Right ventricle myocardium inferior (tissue), 1 donor: ENCODE measurements around the gene PCBP4. TPM values are rescaled to one million over a fixed set of nuclear protein-coding genes. Genes with fewer than 3 reads are reported as not detected.
A peak's percentile ranks its signal among the peaks of the same experiment; 100 is the strongest.
"Not testable (repeated sequence)": the region's sequence is repeated elsewhere in the genome, so short reads cannot be mapped to it uniquely, and the experiment has no call there.

Experiments
- ATAC-seq: fragments of 200-7000 bp; cut with Tn5 transposase; one replicate; pipeline ENCODE4 v1.9.1; 2020; ENCODE audit warnings: mild to moderate bottlenecking, moderate library complexity
- DNase-seq: peaks from one replicate; pipeline ENCODE4 v3.0.0; 2021; ENCODE audit errors: missing footprints
- intact Hi-C: fragments of 100-400 bp; cut with DNase I; formaldehyde crosslinking; loops from one replicate; pipeline ENCODE4 v1.11.0; 2022
- total RNA-seq: library from RNA; stranded (reverse); fragmentation: NEBNext Ultra II Directional; extraction: Animal tissue kit (Norgen Biotek cat#: 25700); gene quantifications from one replicate; pipeline ENCODE4 v1.2.1, GENCODE V29; 2021
- donor health status: DM: no; HTN: yes; CAD: no; lungs with severe emphysema.

The PCBP4 gene
- total RNA-seq, 1 donor from 2014 or later = 79.8 TPM

DNA sequence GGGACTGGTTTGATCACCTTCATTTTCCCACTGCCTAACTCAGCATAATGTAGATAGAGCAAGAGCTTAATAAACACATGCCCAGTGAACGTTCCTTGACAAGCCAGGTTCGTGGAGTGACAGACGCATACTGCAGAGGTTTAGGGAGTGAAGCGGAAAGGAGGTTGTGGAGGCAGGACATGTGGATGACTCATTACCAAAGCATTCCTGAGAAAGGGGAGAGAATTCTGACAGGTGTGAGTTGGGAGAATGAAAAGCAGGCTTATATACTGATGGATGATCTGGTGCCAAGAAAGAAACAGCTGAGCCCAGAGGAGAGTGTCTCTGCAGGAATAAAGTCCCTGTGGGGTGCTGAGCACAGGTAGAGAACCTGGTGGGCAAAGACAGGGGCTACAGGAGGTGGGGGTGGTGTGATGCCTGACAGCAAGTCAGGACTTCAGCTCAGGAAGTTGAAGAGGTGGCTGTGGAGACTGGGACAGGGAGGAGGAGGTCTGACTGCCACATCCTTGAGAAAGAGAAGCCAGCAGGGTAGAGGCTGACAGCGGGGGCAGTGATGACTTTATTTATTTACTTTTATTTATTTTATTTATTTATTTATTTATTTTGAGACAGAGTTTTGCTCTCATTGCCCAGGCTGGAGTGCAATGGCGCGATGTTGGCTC is 30.8 kb upstream of the PCBP4 start:
- DNase-seq (peak; percentile 27), ATAC-seq (no peak)
- intact Hi-C loops = no loop called here

DNA sequence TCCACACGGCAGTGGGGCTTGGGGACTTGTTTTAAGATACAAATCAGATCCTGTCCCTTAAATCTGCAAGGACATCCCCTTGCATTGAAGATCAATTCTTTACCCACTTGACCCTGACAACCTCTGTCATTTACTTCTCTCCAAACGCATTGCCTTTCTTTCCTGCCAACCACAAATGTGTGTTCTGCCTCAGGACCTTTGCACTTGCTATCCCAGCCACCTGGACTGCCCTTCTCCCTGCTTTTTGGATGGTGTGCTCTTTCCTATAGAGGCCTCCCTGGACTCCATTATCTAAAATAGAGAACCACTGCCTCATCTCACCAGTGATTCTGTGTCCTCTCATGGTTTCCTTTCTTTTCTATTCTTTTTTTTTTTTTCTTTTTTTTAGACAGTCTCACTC is 29.9 kb upstream of the PCBP4 start:
- ATAC-seq (no peak), DNase-seq (peak; percentile 0)
- intact Hi-C loops = no loop called here

DNA sequence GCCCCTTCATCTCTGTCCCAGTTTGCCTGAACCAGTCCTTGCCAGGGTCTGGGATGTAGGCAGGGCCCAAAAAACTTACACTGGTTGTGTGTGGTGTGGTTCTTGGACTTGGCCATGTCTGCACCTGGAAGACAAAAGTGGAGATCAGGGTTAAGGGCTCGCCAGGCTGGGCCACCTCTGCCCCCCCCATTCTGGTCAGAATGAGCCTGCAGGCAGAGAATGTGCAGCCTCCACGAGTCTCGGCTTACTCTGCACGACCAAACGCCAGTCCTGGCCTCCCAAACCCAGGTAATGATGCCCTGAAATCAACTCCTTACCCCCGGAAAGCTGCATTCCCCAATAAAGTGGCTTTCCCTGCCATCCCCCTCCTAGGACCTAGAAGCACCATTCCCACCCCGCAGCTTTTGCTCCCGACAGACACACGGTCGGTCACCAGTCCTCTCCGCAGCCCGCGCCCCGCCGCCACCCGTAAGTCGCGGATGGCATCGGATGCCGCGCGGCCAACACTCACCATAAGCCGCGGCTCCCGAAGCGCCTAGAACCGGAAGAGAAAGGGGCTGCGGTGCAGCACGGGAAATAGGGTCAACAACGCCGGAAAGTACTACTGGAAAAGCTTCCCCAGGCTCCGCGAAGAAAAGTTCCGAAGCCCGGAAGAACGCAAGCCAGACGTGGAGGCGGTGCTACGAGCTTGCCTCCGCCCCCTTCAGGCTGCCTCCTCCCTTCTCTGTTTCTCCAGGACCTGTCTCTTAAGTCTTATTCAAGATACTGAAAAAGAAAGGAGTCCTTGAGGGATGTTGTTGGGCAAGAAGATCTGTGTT is 28.3 kb upstream of the PCBP4 start, which contains the start of gene RPL29:
TSS of gene RPL29 (minus strand) at position 550 of the 818 bp plus-strand sequence. CDS start at position 116, 434 bp downstream.
- intact Hi-C loops = loop anchor here (1.0 kb wide), 1 partner anchor 53 kb away; the partner anchor contains the start of gene PARP3
- ATAC-seq = peak; percentile 95
- DNase-seq = peak; percentile 92

DNA sequence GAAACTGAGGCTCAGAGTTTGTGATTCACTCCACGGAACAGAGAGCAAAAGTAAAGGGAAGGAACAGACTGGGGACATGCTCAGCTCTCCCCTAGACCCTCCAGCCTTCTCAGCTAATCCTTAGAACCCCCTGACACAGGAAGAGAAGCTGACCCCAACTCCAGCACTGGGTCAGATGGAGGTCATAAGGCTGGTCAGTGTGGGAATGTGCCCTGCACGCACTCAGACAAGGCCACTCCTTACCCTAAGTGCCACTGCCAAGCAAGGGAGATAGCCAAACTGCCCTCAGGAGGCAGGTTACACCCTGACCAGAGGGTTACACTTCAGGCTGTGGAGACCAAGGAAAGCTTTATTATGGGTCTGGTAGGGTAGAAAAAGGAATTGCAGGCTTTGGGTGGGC is 27.3 kb upstream of the PCBP4 start:
- ATAC-seq (no peak), DNase-seq (peak; percentile 6)
- intact Hi-C loops = no loop called here

DNA sequence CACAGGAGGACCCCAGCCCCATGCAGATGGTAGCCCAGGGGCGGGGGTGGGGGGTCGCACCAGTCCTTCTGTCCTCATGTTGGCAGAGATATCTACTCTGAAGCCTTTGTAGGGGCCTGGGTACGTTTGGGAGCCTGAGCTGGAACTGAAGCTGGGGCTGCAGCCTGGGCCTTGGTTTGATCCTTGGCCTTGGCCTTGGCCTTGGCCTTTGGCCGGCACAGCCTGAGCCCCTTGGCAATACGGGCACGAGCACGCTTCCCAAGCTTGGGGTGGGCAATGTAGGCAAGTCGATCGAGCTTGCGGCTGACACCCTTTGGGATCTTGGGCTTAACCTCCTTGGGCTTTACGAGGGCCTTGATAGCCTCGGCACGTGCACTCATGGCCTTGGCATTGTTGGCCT is 26.4 kb upstream of the PCBP4 start:
- intact Hi-C loops, ATAC-seq: not testable (repeated sequence)

GRCh38 chr3:51992017-51992682 is 24.9 kb upstream of the PCBP4 start:
- ATAC-seq (no peak), DNase-seq (peak; percentile 32)
- intact Hi-C loops = no loop called here

More for the DNA sequence above, 26.4 kb upstream of the PCBP4 start:
- DNase-seq = peak; percentile 52

GRCh38 chr3:51990501-51990971 is 23.3 kb upstream of the PCBP4 start:
- intact Hi-C loops, ATAC-seq: not testable (repeated sequence)
- peak; percentile 64 for DNase-seq

- intact Hi-C loops = no loop called here
- DNase-seq = peak; percentile 64
Observed at GRCh38 chr3:51988286-51989146, 21.3 kb upstream of the PCBP4 start.

DNA sequence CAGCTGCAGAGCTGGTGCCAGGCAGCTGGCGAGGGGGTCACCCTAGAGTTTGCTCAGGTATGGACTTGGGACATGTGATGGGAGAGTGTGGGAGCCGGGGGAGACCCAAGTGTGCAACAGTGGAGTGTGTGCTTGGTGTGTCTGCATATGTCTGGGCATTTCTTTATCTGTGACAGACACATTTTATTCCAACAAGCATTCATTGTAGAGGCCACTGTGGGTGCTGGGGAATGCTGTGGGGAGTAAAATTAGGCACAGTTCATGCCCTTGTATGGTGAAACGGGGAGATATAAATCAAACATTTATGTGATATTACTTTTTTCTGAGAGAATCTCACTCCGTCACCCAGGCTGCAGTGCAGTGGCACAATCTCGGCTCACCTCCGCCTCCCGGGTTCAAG is 20.3 kb upstream of the PCBP4 start:
- intact Hi-C loops = no loop called here
- ATAC-seq (no peak), DNase-seq (peak; percentile 50)

More at GRCh38 chr3:51988286-51989146, 21.3 kb upstream of the PCBP4 start:
- ATAC-seq = no peak

GRCh38 chr3:51986010-51986947 is 19.0 kb upstream of the PCBP4 start:
- intact Hi-C loops = no loop called here
- DNase-seq (peak; percentile 53), ATAC-seq (no peak)

GRCh38 chr3:51985063-51985462 is 17.8 kb upstream of the PCBP4 start:
- DNase-seq = peak; percentile 49
- intact Hi-C loops = no loop called here
- no peak for ATAC-seq

GRCh38 chr3:51984269-51984647 is 17.0 kb upstream of the PCBP4 start:
- DNase-seq = peak; percentile 1
- no peak for ATAC-seq
- intact Hi-C loops = no loop called here

DNA sequence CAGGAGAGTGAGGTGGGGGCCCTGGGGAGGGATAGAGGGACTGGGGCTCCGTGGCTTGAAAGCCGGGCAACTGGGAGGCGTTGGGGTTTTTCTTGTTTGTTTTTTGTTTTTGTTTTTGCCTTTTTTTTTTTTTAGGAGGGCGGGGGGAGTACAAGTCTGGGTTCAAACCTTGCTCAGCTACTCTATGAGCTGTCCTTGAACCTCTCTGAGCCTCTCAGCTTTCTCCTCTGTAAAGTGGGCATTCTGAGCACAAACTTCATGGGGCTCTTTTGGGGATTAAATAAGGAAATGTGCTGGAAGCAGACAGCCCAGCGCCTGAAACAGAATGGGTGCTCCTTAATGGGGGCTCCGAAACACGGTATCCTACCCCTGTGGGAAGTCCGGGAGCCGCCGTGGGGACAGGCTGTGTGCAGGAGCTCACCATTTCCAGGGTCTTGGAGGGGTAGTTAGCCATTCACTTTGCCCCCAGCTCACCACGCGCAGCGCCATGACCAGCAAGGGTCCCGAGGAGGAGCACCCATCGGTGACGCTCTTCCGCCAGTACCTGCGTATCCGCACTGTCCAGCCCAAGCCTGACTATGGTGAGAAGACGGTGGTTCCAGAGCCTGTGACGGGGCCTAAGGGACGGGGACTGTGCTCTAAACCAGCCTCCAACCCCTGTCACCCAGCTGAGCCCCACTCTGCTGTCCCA is 16.5 kb upstream of the PCBP4 start:
- ATAC-seq (no peak), DNase-seq (peak; percentile 42)
- intact Hi-C loops = no loop called here

GRCh38 chr3:51982838-51983577 is 15.8 kb upstream of the PCBP4 start, which contains the start of gene ACY1:
TSS of gene ACY1 (plus strand) at chr3:51983535. CDS start at chr3:51984065, 530 bp downstream.
- intact Hi-C loops = no loop called here
- peak; percentile 93 for DNase-seq
- peak; percentile 95 for ATAC-seq

DNA sequence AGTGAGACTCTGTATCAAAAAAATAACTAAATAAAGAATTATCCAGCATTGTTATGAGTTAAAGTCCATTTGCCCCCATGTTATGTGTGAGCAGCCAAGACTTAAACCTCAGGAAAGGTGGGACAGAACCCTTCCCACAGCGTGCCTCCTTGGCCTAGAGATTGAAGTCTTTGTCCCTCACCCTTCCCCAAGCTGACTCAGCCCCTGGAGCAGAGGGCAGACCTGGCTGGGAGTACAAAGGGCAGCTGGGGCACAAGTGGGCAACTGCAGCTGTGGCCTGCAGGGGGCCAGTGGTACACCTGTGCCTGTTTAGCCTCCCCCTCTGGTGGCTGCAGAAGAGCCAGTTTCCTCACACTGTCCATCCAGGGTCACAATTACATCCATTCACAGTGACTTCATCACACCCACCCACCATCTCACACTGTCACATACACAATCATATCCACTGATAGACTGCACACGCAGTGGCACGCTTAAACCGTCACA is 15.1 kb upstream of the PCBP4 start:
- ATAC-seq = peak; percentile 11
- intact Hi-C loops = no loop called here

GRCh38 chr3:51980253-51980652 is 13.0 kb upstream of the PCBP4 start:
- intact Hi-C loops = no loop called here
- DNase-seq = peak; percentile 42
- ATAC-seq = no peak

More for the DNA sequence above, 15.1 kb upstream of the PCBP4 start:
- DNase-seq = peak; percentile 64
